ENCODE data around the gene APBA1. TPM values are rescaled to one million over a fixed set of nuclear protein-coding genes. Genes with fewer than 3 reads are reported as not detected.

The APBA1 gene
- total and polyA plus RNA-seq, 2 donors (not counting 1 experiment from before 2014, with no cell fraction given), result 0.01 to 0.05 TPM

DNA sequence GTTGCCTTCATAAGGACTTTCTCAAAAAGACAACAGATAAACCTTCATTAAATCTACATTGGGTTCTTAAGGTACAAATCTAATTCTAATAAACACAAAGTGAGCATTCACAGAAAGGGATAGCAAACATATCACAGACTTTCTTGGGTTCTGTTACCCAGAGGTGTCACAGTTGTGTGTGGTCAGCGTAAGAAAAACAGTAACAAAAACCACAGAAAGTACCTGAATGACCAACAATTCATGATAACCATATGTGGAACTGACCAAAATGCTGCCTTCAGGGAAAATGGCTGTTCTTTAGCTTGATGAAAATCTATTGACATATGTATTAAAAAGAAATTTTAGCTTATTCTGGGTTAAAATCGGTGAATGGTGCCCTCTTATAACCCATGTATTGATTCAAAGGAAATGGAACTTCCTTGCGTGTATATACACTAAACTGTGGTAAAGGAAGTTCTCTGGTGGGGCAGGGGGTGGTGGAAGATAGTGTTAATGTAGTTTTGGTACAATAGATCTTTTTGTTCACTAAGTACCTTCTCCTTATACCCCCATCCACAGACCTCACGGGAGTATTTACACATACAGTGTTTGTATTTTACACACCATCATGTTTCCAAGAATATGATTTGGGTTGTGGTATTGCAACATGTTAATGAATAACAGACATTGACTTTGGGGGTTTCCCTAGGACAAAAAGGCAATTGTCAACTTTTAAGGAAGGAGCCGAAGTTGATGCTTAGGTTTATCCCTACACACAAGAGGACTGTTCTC lies 152.5 kb downstream of the APBA1 start:
- intact Hi-C loops (cut with micrococcal nuclease), result no loop called here
- no peak overlapping the region for H3K27ac ChIP-seq (ENCODE audit: low read length in 2 of 2)
- H3K4me2 ChIP-seq (replicated peaks; ENCODE audit: low read depth, low read length, poor library complexity, severe bottlenecking), result no peak overlapping the region
- H3K4me1 Mint-ChIP-seq, result no peaks in the 10 kb centered on the region
- no peaks in the 10 kb centered on the region for H4K20me1 ChIP-seq (ENCODE audit: control insufficient read depth, insufficient read depth, low read length, poor library complexity, severe bottlenecking)
- H3K9me3 Mint-ChIP-seq (ENCODE audit: insufficient read depth), result no peaks in the 10 kb centered on the region
- DNase-seq, result no peak
- no peak overlapping the region for H2AFZ ChIP-seq (ENCODE audit: insufficient read depth, low read depth, low read length, poor library complexity, severe bottlenecking)
- ATAC-seq (ENCODE audit: low read depth), result no peak
- no peak overlapping the region for H3K4me3 ChIP-seq (ENCODE audit: control extremely low read depth in 1 of 5, extremely low read depth in 1 of 5, insufficient read depth in 1 of 5, low read depth in 2 of 5, low read length in 4 of 5)
- peaks cover 0 to 3% (median 0%) of the 10 kb centered on the region in 4 experiments for H3K27me3 ChIP-seq (replicated peaks in 1 of 4; ENCODE audit: control extremely low read depth in 1 of 4, control insufficient read depth in 3 of 4, insufficient read depth in 4 of 4, low read length in 3 of 4)
- no peaks in the 10 kb centered on the region for H3K4me1 ChIP-seq (ENCODE audit: control insufficient read depth in 2 of 2, insufficient read depth in 2 of 2, low read length in 2 of 2)
- H3K9me3 ChIP-seq (ENCODE audit: control extremely low read depth in 1 of 3, control insufficient read depth in 2 of 3, insufficient read depth in 1 of 3, low read length in 2 of 3), result peaks cover 0 to 10% (median 0%) of the 10 kb centered on the region in 3 donors
- no peak overlapping the region for H3K4me3 Mint-ChIP-seq
- no peak overlapping the region for H3K9ac ChIP-seq (ENCODE audit: low read length)
- TF ChIP-seq, protein P1, sequence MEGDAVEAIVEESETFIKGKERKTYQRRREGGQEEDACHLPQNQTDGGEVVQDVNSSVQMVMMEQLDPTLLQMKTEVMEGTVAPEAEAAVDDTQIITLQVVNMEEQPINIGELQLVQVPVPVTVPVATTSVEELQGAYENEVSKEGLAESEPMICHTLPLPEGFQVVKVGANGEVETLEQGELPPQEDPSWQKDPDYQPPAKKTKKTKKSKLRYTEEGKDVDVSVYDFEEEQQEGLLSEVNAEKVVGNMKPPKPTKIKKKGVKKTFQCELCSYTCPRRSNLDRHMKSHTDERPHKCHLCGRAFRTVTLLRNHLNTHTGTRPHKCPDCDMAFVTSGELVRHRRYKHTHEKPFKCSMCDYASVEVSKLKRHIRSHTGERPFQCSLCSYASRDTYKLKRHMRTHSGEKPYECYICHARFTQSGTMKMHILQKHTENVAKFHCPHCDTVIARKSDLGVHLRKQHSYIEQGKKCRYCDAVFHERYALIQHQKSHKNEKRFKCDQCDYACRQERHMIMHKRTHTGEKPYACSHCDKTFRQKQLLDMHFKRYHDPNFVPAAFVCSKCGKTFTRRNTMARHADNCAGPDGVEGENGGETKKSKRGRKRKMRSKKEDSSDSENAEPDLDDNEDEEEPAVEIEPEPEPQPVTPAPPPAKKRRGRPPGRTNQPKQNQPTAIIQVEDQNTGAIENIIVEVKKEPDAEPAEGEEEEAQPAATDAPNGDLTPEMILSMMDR (IDR thresholded peaks at IDR 0.05), result no peak
- no peak for TF ChIP-seq EZH2 (IDR thresholded peaks at IDR 0.05; ENCODE audit: borderline replicate concordance, insufficient read depth, low read depth, low read length, poor library complexity, severe bottlenecking)
- no peaks in the 10 kb centered on the region for H3K79me2 ChIP-seq (ENCODE audit: control insufficient read depth, insufficient read depth, low read length)
- H3K27me3 Mint-ChIP-seq, result peaks cover 23% of the 10 kb centered on the region
- ChIA-PET CTCF (no interaction called here), POLR2A (no interaction called here)
- 83% methylated on average over 1 of the region's 5 CpGs for WGBS (ENCODE audit: insufficient coverage)
- no peaks in the 10 kb centered on the region for H3K36me3 ChIP-seq (replicated peaks in 1 of 2; ENCODE audit: control extremely low read depth in 1 of 2, control insufficient read depth in 1 of 2, extremely low read depth in 1 of 2, insufficient read depth in 2 of 2, low read length in 1 of 2)
- H3K27ac Mint-ChIP-seq, result no peak overlapping the region

Data from B cell (primary cell).